T-helper 2 cell (primary cell): ENCODE data around the gene LRRC23.
"Not testable (repeated sequence)": the region's sequence is repeated elsewhere in the genome, so short reads cannot be mapped to it uniquely, and the experiment has no call there.

Experiments used
- DNase-seq, 5 experiments: peaks; one replicate each; pipeline versions ENCODE4 v3.0.0 to v3.0.0-alpha.2; 2012 to 2022

LRRC23 gene

GRCh38 chr12:6872073-6873048 lies 32.3 kb upstream of the LRRC23 start:
- DNase-seq = peak; percentile 69 to 84 (median 77)

GRCh38 chr12:6873094-6874014 lies 31.3 kb upstream of the LRRC23 start, which contains the start of gene SPSB2:
SPSB2 (minus strand) TSS chr12:6873303; CDS start chr12:6872901, 402 bp downstream.
- DNase-seq = peak; percentile 97 to 99 (median 99)

- DNase-seq = not testable (repeated sequence)
Measured at GRCh38 chr12:6874015-6874368, 30.6 kb upstream of the LRRC23 start.

GRCh38 chr12:6879824-6880223 lies 24.8 kb upstream of the LRRC23 start:
- not testable (repeated sequence) for DNase-seq

- no peak for DNase-seq
Measured at GRCh38 chr12:6883252-6883651, 21.4 kb upstream of the LRRC23 start.

- no peak for DNase-seq
Measured at GRCh38 chr12:6883683-6884082, 20.9 kb upstream of the LRRC23 start.

GRCh38 chr12:6884539-6884938 lies 20.1 kb upstream of the LRRC23 start:
- no peak for DNase-seq

- not testable (repeated sequence) for DNase-seq
Measured at GRCh38 chr12:6886206-6886999, 18.2 kb upstream of the LRRC23 start.

- DNase-seq = no peak
Measured at GRCh38 chr12:6887460-6887859, 17.2 kb upstream of the LRRC23 start.

GRCh38 chr12:6888360-6888759 lies 16.3 kb upstream of the LRRC23 start:
- DNase-seq = peak in 1 of 5 experiments; percentile 36

- not testable (repeated sequence) for DNase-seq
Measured at GRCh38 chr12:6888794-6889193, 15.8 kb upstream of the LRRC23 start.

- not testable (repeated sequence) for DNase-seq
Measured at GRCh38 chr12:6889775-6890573, 14.6 kb upstream of the LRRC23 start.

- DNase-seq = peak; percentile 97 to 99 (median 98)
Measured at GRCh38 chr12:6890789-6891645, 13.6 kb upstream of the LRRC23 start.

GRCh38 chr12:6891646-6892001 lies 13.0 kb upstream of the LRRC23 start:
- no peak for DNase-seq

GRCh38 chr12:6892683-6893082 lies 11.9 kb upstream of the LRRC23 start:
- DNase-seq = not testable (repeated sequence)

- no peak for DNase-seq
Measured at GRCh38 chr12:6894321-6894720, 10.3 kb upstream of the LRRC23 start.

GRCh38 chr12:6896846-6897435 lies 7.7 kb upstream of the LRRC23 start:
- no peak for DNase-seq

GRCh38 chr12:6899427-6899826 lies 5.2 kb upstream of the LRRC23 start:
- no peak for DNase-seq

- no peak for DNase-seq
Measured at GRCh38 chr12:6899837-6900519, 4.6 kb upstream of the LRRC23 start.
